GM19438 (cell line): Measurements from ENCODE around the gene DLG2.
"Not testable (repeated sequence)": the region's sequence is repeated elsewhere in the genome, so short reads cannot be mapped to it uniquely, and the experiment has no call there.

Experiments used
- ATAC-seq: cut with Tn5 transposase; IDR thresholded peaks from one replicate; pipeline ENCODE4 v1.9.1; 2021; ENCODE audit warnings: low read depth; ENCODE audit not compliant: unreplicated experiment

The DLG2 gene

GRCh38 chr11:85257837-85258236, 369.3 kb downstream of the DLG2 start:
- no peak for ATAC-seq

DNA sequence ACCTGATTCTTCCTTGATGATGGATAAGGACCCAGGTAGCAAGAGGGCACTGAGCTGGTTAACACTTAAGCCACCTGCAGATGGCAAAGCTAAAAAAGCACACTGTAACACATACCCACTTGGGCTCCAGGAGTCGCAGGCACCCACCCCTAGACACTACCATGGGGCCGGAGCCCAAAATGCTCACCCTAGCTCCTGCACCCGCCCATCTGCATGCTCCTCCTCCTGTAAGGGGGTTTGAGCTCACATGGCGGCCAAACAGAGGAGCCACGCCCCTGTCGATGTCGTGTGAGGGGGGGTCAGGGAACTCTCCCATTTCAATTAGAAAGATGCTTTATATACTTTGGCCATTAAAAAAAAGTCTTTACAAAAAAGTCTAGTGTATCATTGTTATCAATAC, 370.7 kb downstream of the DLG2 start:
- no peak for ATAC-seq

DNA sequence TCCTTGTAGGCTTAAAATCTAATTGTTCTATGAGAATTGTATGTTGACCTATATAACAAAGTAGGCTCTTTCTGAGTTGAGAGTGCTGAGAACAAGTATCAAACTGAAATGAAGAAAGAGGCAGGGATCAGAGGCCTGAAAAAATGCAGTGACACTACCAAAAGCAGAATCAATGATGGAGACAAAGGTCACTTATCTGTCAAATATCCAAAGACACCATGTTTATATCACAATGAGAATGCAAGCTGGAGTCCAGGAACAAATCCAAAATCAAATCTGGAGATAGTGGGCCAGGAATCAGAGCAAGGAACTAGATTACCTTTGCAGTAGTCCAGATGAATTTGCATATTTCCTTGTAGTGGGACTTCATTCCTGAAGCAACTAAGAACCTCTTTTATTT, 377.7 kb downstream of the DLG2 start:
- no peak for ATAC-seq

DNA sequence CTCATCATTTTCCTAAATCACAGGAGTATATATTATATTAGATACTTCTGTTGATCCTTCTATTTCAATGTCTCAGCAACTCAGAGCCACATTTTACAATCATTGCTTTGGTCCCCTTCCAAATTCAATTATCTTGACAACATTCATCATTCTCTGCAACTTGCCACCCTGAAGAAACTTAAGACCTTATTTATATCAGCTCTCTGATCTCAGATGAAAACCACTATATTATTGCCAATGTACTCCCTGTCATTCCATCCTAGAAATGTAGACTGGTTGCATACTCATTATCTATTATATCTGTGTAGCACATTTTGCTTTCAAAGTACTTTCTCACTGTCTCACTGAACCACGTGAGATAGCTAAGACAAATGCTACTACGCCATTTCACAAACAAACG, 379.3 kb downstream of the DLG2 start:
- ATAC-seq, result no peak

DNA sequence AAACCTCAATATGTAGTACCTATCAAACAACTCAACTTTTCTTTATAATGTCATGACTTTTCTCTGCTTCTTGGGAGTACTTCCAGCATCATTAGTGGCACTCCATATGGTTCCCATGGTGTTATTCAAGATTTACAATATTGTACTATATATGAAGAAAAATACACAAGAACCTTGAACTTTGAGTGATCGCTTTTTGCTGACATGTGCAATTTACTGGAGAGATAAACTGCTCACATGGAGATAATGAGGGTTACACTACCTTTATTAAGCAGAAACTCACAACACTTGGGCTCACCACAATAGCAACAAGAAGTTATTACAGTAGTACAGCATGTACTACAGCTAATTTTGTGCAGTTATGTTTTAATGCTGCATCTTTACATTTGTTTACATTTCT, 388.2 kb downstream of the DLG2 start:
- ATAC-seq, result no peak

- ATAC-seq, result not testable (repeated sequence)
Observed at GRCh38 chr11:85238038-85238437, 389.1 kb downstream of the DLG2 start.

GRCh38 chr11:85236211-85236610, 390.9 kb downstream of the DLG2 start:
- no peak for ATAC-seq

DNA sequence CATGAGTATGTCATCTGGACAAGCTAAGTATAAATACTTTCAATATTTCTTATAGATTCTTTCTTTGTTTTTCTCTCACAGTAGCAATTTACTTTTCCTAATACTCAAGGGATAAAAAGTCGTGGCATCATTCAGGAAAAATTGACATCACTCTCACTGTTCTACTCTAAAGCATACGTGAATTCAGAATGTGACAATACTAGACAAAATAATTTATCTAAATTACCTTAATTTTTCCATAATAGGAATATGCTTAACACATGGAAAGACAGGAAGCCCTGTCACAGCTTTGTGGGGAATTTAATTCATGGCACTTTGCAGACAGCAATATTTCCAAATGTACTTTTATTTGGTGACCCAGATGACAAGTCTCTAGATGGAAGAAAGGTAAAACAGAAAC, 394.6 kb downstream of the DLG2 start:
- no peak for ATAC-seq

DNA sequence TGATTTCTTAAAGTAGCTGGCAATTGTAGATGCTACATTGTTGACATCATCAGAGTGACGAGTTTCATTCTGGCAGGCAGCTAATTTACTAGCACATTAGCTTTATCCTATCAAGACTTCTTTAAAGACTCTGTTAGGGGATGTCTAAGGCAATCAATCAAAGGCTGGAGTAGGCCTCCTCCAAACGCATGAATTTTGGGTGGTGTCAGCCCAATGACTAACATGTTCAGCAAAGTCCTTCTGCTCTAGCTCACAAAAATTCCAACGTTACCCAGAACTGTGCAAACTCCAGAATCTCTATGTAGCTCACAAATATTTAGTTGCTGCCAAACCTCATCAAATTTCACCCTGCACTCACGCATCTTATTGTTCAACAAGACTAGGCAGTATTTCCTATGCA, 395.6 kb downstream of the DLG2 start:
- ATAC-seq, result no peak

GRCh38 chr11:85229723-85230122, 397.4 kb downstream of the DLG2 start:
- not testable (repeated sequence) for ATAC-seq

DNA sequence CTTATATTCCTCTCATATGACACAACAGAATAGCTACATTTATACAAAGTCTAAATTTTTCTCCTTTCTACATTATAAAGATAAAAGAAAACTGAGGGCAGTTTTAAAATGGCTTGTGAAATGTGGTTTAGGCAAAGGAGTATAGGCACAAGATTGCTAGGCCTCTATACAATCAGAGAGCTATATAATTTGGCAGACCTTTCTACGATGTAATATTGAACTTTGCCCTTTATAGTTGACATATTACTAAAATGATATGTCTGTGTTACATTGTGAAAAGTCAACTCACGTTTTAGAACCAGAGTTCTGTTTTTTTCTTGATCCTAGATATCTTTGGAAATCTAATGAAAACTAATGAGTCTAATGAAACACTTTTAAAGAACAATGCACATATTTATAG, 430.2 kb downstream of the DLG2 start:
- no peak for ATAC-seq

DNA sequence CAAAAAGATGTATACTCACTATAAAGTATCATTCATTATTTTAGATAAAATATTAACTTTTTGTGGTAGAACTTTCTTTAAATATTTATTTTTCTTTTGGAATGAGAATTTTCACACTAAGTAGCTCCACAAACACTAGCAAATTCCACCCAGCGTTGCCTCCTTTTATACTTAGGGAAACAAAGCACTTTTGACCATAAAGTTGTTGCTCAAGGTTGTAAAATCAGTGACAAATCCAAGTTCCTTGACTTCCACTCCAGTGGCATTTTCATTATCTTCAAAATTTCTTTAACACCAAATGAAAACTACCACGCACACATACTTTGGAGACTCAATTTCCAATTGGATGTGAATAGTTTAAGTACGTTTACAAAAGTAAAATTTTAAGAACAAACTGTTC, 431.2 kb downstream of the DLG2 start:
- no peak for ATAC-seq

DNA sequence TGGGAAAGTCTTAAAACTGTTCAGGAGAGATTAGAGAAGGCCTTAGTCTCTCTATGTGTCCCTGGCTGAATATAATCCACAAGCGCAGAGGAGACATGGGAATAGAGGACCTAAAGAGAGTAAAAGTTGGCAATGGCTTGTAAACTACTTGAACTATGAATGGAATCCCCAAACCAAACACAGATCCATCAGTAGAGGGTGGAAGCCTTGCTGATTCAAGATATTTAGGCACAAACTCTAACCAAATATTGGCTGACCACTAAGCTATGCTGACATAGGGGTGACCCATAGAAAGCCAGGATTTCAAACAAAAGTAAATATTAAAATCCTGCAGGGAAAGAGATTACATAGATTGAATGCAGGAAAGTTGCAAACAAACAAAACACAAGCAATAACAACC, 439.2 kb downstream of the DLG2 start:
- no peak for ATAC-seq

- ATAC-seq, result no peak
Observed at GRCh38 chr11:85184721-85185120, 442.4 kb downstream of the DLG2 start.

DNA sequence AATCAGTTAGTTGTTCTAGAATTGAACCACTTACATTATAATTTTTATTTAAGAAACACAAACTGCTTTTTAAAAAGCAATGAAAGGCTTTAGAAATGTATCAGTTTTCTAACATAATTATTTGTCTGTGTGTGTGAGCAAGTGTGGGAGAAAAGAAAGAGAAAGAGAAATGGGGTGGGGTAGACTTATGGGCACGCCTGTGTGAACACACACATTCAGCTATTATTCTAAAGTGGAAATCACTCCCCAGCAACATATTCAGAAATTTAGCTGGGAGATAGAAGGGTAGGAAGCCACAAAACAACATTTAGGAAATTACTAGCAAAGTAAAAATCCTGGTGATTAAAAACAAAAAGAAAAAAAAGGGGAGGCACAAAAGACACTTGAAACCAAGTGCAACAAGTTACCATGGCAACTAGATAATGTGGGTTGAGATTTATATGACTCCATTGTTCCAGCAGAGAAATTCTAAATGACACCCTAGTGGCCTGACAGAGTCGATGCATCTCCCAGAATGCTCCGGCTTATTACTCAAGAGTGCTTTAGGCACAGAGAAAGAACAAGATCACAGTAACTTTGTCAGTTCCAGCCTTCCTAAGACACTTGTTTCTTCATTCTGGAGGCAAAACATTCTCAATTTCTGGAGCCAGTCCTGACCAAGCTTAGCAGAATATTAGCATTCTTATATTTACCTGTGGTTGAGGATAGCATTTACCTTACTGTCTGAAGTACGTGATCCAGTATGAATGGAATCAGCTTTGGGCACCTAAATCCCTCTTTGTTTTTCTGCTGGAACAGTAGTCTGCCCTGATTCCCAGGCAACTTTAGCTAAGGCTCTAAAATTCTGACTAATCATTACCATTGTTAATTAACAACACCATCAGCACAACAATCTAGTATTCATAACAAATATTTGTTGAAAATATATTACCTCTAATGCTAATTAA, 444.4 kb downstream of the DLG2 start:
- ATAC-seq, result peak; percentile 62

DNA sequence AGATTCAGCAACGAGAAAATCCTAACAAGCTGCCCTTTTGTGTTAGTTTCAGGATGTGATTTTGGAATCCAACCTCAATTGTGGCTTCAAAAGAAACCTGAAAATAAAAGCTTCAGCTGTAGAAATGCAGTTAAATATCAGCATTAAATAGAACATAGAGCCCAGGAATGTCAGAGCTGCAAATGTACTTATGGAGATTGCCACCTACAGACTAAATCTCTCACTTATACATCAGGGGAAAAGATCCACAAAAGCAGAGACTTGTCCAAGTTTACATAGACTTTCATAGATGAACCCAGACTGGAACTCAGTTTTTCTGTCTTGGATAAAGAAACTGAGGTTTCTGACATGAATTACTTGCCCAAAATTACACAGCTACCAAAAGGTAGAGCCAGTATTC, 446.6 kb downstream of the DLG2 start:
- no peak for ATAC-seq

DNA sequence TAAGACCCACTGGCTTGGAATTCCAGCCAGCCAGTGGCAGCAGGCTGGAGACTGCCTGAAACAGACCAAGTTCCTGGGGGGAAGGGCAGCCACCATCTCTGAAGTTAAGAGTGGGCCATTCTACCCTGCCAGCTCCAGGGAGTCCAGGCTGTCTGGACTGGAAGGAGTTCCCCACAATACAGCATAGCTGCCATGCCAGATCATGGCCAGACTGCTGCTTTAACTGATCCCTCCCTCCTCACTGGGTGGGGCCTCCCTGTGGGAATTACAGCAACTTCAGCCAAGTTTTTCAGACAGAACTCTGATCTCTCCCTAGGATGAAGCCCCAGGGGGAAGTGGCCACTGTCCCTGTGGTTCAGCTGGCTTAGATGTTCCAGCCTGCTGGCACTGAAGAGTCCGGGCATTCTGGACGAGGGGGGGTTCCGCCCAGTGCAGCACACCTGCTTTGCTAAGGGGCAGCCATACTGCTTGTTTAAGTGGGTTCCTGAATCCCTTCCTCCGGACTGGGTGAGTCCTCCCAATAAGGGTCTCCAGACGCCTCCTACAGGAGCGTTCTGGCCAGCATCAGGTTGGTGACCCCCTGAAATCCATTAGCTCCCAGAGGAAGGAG, 455.4 kb downstream of the DLG2 start:
- ATAC-seq, result no peak

DNA sequence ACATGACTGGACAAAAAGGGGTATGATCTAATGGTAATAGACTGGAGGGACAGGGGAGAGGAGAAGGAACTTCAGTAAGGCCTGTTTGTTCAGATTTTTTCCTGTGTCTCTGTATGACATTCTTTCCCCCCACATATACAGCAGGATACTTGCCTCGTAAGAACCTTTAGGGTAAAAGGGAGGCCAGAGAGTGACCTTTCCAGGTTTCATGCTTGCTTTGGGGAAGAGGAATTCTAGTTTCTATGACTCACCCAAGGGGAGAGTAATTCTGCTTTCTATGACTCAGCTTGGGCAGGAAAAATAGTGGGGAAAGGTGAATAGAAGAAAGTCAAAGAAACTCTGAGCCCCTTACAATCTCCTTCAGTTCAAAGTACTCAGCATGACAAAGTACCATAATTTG, 457.0 kb downstream of the DLG2 start:
- ATAC-seq, result no peak

- no peak for ATAC-seq
Observed at GRCh38 chr11:85167471-85167870, 459.7 kb downstream of the DLG2 start.

DNA sequence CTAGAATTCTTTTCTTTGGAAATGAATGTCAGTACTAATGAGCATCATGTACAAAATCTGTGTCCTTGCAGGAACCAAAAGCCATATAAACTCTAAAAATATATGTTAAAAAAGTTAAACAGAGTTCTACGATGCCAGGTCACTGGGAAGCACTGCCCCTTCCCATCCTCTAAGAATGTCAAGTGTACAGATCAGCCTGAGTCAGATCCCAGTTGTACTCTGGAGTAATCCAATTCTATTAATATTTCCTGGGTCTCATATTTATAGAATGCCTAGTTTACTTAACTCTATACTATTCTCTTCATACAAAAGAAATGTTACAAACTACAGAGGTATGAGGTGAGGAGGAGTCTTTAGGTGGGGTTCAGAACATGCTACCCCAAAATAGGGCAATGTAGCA, 460.1 kb downstream of the DLG2 start:
- no peak for ATAC-seq

GRCh38 chr11:85165819-85166218, 461.3 kb downstream of the DLG2 start:
- no peak for ATAC-seq

DNA sequence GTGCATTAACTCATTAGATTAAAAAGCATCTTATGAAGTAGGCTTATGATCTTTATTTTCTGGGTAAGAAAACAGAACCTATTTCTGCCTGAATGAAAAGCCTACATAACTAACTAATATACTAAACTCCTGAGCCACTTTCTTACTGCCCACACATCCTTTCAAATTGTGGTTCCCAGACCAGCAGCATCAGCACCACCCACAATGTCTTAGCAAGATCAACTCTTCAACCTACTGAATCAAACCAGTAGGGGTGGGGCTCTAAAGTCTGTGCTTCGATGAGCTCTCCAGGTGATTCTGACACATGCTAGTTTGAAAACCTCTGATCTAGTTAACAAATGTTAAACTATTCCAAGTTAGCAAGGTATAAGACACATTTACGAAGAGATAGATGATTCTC, 462.4 kb downstream of the DLG2 start:
- no peak for ATAC-seq
